GM12891 (cell line): ENCODE results near the gene ANTXR2.

Experiments
- PAX5 ChIP-seq: IDR thresholded peaks from 2 replicates; pipeline ENCODE4 v1.6.1; 2011; ENCODE audit warnings: low read length, moderate library complexity, mild to moderate bottlenecking; ENCODE audit not compliant: insufficient read depth, severe bottlenecking
- POLR2A ChIP-seq: IDR thresholded peaks from 2 replicates; pipeline ENCODE4 v1.6.1; 2011; ENCODE audit warnings: low read depth, low read length, control low read depth
- POLR2AphosphoS5 ChIP-seq: IDR thresholded peaks from 2 replicates; pipeline ENCODE4 v1.6.1; 2011; ENCODE audit warnings: low read depth, low read length, control low read depth
- SPI1 ChIP-seq: IDR thresholded peaks from 2 replicates; pipeline ENCODE4 v1.6.1; 2011; ENCODE audit warnings: low read depth, low read length, control low read depth
- TAF1 ChIP-seq: IDR thresholded peaks from 2 replicates; pipeline ENCODE4 v1.6.1; 2011; ENCODE audit warnings: low read depth, low read length, control low read depth

GRCh38 chr4:80113615-80114014, 40.6 kb upstream of the ANTXR2 start:
- TF ChIP-seq POLR2AphosphoS5 = no peak
- TF ChIP-seq POLR2A = no peak
- TF ChIP-seq TAF1 = no peak
- no peak for TF ChIP-seq SPI1
- TF ChIP-seq PAX5 = no peak
